H7 (cell line): Measurements from ENCODE around the gene TCF25. TPM values are rescaled to one million over a fixed set of nuclear protein-coding genes. Genes with fewer than 3 reads are reported as not detected.

ENCODE experiments used
- DNase-seq: peaks from one replicate; pipeline ENCODE4 v3.0.0; 2012
- H3K27me3 ChIP-seq: 2 replicates; pipeline ENCODE4 v1.6.0; 2011; ENCODE audit warnings: mild to moderate bottlenecking, low read length; ENCODE audit not compliant: control insufficient read depth, insufficient read depth
- H3K36me3 ChIP-seq: replicated peaks from 2 replicates; pipeline ENCODE4 v1.5.1; 2011; ENCODE audit warnings: low read length; ENCODE audit not compliant: control insufficient read depth, insufficient read depth
- H3K4me3 ChIP-seq: 2 replicates; pipeline ENCODE4 v1.5.1; 2011; ENCODE audit warnings: low read depth, mild to moderate bottlenecking, control low read depth, low read length, moderate library complexity; ENCODE audit not compliant: insufficient read depth
- total RNA-seq: library from RNA; depleted of rRNA; stranded (reverse); fragments of >200 nt; shearing (Covaris generic); gene quantifications from 2 replicates; pipeline ENCODE4 v1.2.3, GENCODE V29; 2014; rRNA removed

TCF25 gene
- total RNA-seq, 1 experiment from 2014 or later: 70.5 TPM

GRCh38 chr16:89958068-89958467 lies 84.7 kb downstream of the TCF25 start:
- H3K36me3 ChIP-seq: peaks cover 4% of the 10 kb centered on the region
- peak; percentile 94 for DNase-seq
- no peaks in the 10 kb centered on the region for H3K27me3 ChIP-seq
- no peak overlapping the region for H3K4me3 ChIP-seq

DNA sequence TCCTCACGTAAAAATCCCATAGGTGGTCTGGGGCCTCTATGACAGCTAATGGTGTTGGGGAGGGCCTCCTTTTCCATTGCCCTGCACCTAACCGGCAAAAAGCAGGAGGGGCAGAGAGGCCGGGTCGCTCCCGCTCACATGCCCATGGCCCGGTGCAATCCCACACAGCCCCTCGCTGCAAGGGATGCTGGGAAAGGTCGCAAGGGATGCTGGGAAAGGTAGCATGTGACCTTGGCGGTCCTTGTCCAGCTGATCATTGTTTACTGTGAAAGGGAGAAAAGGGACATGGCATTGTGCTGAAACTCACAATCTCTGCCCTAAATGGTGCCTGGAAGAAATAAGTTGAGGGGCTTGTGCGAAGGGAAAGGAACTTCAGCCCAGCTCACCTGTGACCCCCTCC lies 85.2 kb downstream of the TCF25 start:
- H3K4me3 ChIP-seq: no peak overlapping the region
- no peaks in the 10 kb centered on the region for H3K27me3 ChIP-seq
- peaks cover 4% of the 10 kb centered on the region for H3K36me3 ChIP-seq
- DNase-seq: peak; percentile 33

- H3K4me3 ChIP-seq: no peak overlapping the region
- no peak for DNase-seq
Observed at GRCh38 chr16:89960966-89961365, 87.6 kb downstream of the TCF25 start.

More at GRCh38 chr16:89960966-89961365, 87.6 kb downstream of the TCF25 start:
- peaks cover 4% of the 10 kb centered on the region for H3K36me3 ChIP-seq
- no peaks in the 10 kb centered on the region for H3K27me3 ChIP-seq

Other genes starting within 250 kb of the TCF25 start
- gene CHMP1A, start 215.9 kb upstream of the TCF25 start, total RNA-seq: 85.2 and 89.7 TPM in 2 replicates
- 5.5 and 7.0 TPM in 2 replicates for gene SPATA33, start 215.8 kb upstream of the TCF25 start, total RNA-seq
- 36.5 and 45.0 TPM in 2 replicates for gene CDK10, start 186.9 kb upstream of the TCF25 start, total RNA-seq
- 13.5 and 16.0 TPM in 2 replicates for gene SPATA2L, start 171.9 kb upstream of the TCF25 start, total RNA-seq
- 1.9 and 4.5 TPM in 2 replicates for gene VPS9D1, start 152.7 kb upstream of the TCF25 start, total RNA-seq
- 8.0 and 11.4 TPM in 2 replicates for gene ZNF276, start 152.1 kb upstream of the TCF25 start, total RNA-seq
- 51.9 and 52.0 TPM in 2 replicates for gene FANCA, start 56.9 kb upstream of the TCF25 start, total RNA-seq
- 8.2 and 9.6 TPM in 2 replicates for gene SPIRE2, start 45.1 kb upstream of the TCF25 start, total RNA-seq
- 5.6 and 6.5 TPM in 2 replicates for gene MC1R, start 45.3 kb downstream of the TCF25 start, total RNA-seq
- gene TUBB3, start 49.8 kb downstream of the TCF25 start, total RNA-seq: 390 and 607 TPM in 2 replicates
- gene DEF8, start 75.2 kb downstream of the TCF25 start, total RNA-seq: 65.0 and 67.2 TPM in 2 replicates
- 59.7 and 71.4 TPM in 2 replicates for gene DBNDD1, start 145.9 kb downstream of the TCF25 start, total RNA-seq
- not detected in 2 replicates for gene PRDM7, start 203.7 kb downstream of the TCF25 start, total RNA-seq